NB4 (cell line): Measurements from ENCODE around the gene DMRTC2.

ENCODE experiments used
- DNase-seq: peaks from one replicate; pipeline ENCODE4 v3.0.0; 2010; ENCODE audit warnings: low read depth
- H3K4me3 ChIP-seq: one replicate; pipeline ENCODE4 v1.5.1; 2011; ENCODE audit warnings: mild to moderate bottlenecking, low read depth, low read length, moderate library complexity
- CTCF ChIP-seq: IDR thresholded peaks from one replicate; pipeline ENCODE4 v1.5.1; 2012; ENCODE audit warnings: low read depth, low read length
- MAX ChIP-seq: IDR thresholded peaks from 2 replicates; pipeline ENCODE4 v1.6.1; 2011; ENCODE audit warnings: low read depth, low read length
- MYC ChIP-seq: IDR thresholded peaks from 2 replicates; pipeline ENCODE4 v1.6.1; 2011; ENCODE audit warnings: low read depth, low read length
- POLR2A ChIP-seq: IDR thresholded peaks from 2 replicates; pipeline ENCODE4 v1.6.1; 2011; ENCODE audit warnings: mild to moderate bottlenecking; ENCODE audit not compliant: insufficient read length; ENCODE audit errors: extremely low read depth

The DMRTC2 gene

GRCh38 chr19:41839211-41839610, 5.6 kb upstream of the DMRTC2 start:
- H3K4me3 ChIP-seq = no peak overlapping the region

GRCh38 chr19:41843371-41843770, 1.5 kb upstream of the DMRTC2 start:
- TF ChIP-seq MYC = no peak
- DNase-seq = no peak
- no peak overlapping the region for H3K4me3 ChIP-seq

More at GRCh38 chr19:41839211-41839610, 5.6 kb upstream of the DMRTC2 start:
- no peak for DNase-seq
- no peak for TF ChIP-seq POLR2A

GRCh38 chr19:41844601-41845000, 241 bp upstream of the DMRTC2 start, which contains the start of gene LYPD4:
LYPD4 (minus strand) TSS chr19:41844683; CDS start chr19:41839285, 5,398 bp downstream.
- no peak for TF ChIP-seq CTCF
- no peak for TF ChIP-seq MAX
- no peak for TF ChIP-seq POLR2A
- TF ChIP-seq MYC = no peak

GRCh38 chr19:41845051-41845590, 279 bp downstream of the DMRTC2 start:
- no peak for DNase-seq
- no peak overlapping the region for H3K4me3 ChIP-seq
- TF ChIP-seq POLR2A (no peak), MYC (no peak), MAX (no peak), CTCF (no peak)

More at GRCh38 chr19:41844601-41845000, 241 bp upstream of the DMRTC2 start, which contains the start of gene LYPD4:
- DNase-seq = no peak
- H3K4me3 ChIP-seq = no peak within 1 kb of the TSS

GRCh38 chr19:41847351-41848105, 2.7 kb downstream of the DMRTC2 start:
- no peak overlapping the region for H3K4me3 ChIP-seq
- TF ChIP-seq MYC = no peak
- TF ChIP-seq CTCF = no peak
- TF ChIP-seq MAX = no peak
- TF ChIP-seq POLR2A = no peak
- DNase-seq = no peak

- TF ChIP-seq MYC = no peak
- H3K4me3 ChIP-seq = no peak overlapping the region
- DNase-seq = no peak
Observed at GRCh38 chr19:41848666-41849065, 3.8 kb downstream of the DMRTC2 start.

GRCh38 chr19:41849067-41849466, 4.2 kb downstream of the DMRTC2 start:
- no peak for TF ChIP-seq CTCF
- TF ChIP-seq POLR2A = no peak
- TF ChIP-seq MAX = no peak
- no peak for TF ChIP-seq MYC

More at GRCh38 chr19:41849067-41849466, 4.2 kb downstream of the DMRTC2 start:
- DNase-seq = no peak
- H3K4me3 ChIP-seq = no peak overlapping the region
